Caki2 (cell line): Measurements from ENCODE around the gene MUC21. TPM values are rescaled to one million over a fixed set of nuclear protein-coding genes. Genes with fewer than 3 reads are reported as not detected.
A peak's percentile ranks its signal among the peaks of the same experiment; 100 is the strongest.

Source experiments
- DNase-seq: peaks from one replicate; pipeline ENCODE4 v3.0.0-alpha.2; 2015; ENCODE audit warnings: low read depth
- in situ Hi-C: cut with HindIII; loops from 2 replicates; pipeline ENCODE4 v1.10.0; 2016; ENCODE audit warnings: low sequenced_read_pairs, low pct_unique_long_range_greater_than_20kb, mixed read lengths
- total RNA-seq: library from RNA; depleted of rRNA; stranded (reverse); fragments of >200 nt; shearing (Covaris generic); gene quantifications from 2 replicates; pipeline ENCODE4 v1.2.3, GENCODE V29; 2014; ENCODE audit warnings: low replicate concordance; rRNA removed

Gene MUC21
- total RNA-seq, 1 experiment from 2014 or later: not detected

- in situ Hi-C loops: no loop called here
Measured at GRCh38 chr6:31035862-31036497, 52.5 kb downstream of the MUC21 start.

GRCh38 chr6:31037169-31037568 lies 53.7 kb downstream of the MUC21 start:
- in situ Hi-C loops: no loop called here

More at GRCh38 chr6:31035862-31036497, 52.5 kb downstream of the MUC21 start:
- no peak for DNase-seq

DNA sequence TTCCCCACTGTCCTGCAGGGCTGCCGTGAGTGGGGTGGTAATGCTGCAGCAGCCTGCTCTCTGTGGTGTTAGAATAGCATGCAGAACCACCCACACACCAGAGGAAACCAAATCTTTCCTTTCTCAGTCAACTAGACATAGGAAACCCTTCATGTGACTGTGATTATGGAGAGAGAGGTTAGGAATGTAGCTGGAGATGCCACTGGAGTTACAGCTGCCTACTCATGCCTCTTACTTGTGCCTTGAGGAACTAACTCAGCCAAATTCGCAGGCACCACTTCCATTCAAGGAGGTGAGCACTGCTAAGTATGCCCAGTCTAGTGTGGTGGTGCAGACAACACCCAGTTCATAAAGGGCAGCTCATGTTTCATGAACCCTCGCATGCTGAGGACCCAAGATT lies 54.2 kb downstream of the MUC21 start:
- in situ Hi-C loops: no loop called here
- peak; percentile 47 for DNase-seq

More at GRCh38 chr6:31037169-31037568, 53.7 kb downstream of the MUC21 start:
- DNase-seq: no peak

DNA sequence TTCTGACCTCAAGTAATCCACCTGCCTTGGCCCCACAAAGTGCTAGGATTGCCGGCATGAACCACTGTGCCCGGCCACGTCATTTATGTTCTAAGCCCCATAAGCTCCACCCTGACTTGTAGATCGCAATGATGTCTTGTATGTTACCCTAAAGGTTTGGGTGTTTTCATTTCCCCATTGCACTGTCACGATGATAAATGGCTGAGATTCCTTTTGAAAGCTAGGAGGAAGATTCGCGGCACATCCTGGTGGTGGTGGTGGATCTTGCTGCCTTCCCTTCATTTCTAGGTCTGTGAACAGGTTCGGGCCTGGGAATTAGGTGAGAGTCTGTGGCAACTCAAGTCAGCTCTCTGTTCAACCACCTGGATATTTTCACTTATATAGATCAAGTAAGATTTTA lies 55.0 kb downstream of the MUC21 start:
- in situ Hi-C loops: no loop called here
- no peak for DNase-seq

Other genes with a start within 250 kb of the MUC21 start
- gene FLOT1, start 241.0 kb upstream of the MUC21 start, total RNA-seq: 352 and 441 TPM in 2 replicates
- 124 and 148 TPM in 2 replicates for gene IER3, start 239.2 kb upstream of the MUC21 start, total RNA-seq
- 182 and 197 TPM in 2 replicates for gene DDR1, start 99.2 kb upstream of the MUC21 start, total RNA-seq
- 49.7 and 58.5 TPM in 2 replicates for gene GTF2H4, start 75.5 kb upstream of the MUC21 start, total RNA-seq
- 29.5 and 43.7 TPM in 2 replicates for gene VARS2, start 69.5 kb upstream of the MUC21 start, total RNA-seq
- gene SFTA2, start 51.5 kb upstream of the MUC21 start, total RNA-seq: not detected in 2 replicates
- gene MUCL3, start 42.7 kb upstream of the MUC21 start, total RNA-seq: 0.24 TPM in 1 of 2 replicates, not detected in the other
- gene MUC22, start 26.8 kb downstream of the MUC21 start, total RNA-seq: not detected in 2 replicates
- gene C6orf15, start 128.9 kb downstream of the MUC21 start, total RNA-seq: not detected in 2 replicates
- gene PSORS1C1, start 131.1 kb downstream of the MUC21 start, total RNA-seq: 0.20 and 1.8 TPM in 2 replicates
- not detected in 2 replicates for gene CDSN, start 136.7 kb downstream of the MUC21 start, total RNA-seq
- gene PSORS1C2, start 155.3 kb downstream of the MUC21 start, total RNA-seq: not detected in 2 replicates
- gene CCHCR1, start 174.1 kb downstream of the MUC21 start, total RNA-seq: 130 and 142 TPM in 2 replicates
- 34.9 and 37.6 TPM in 2 replicates for gene TCF19, start 174.9 kb downstream of the MUC21 start, total RNA-seq
- 0.09 and 26.0 TPM in 2 replicates for gene POU5F1, start 187.0 kb downstream of the MUC21 start, total RNA-seq